Parathyroid adenoma (tissue), 2 donors: ENCODE measurements around the gene OSBPL2.

Experiments used
- H2AFZ ChIP-seq: fragments of 300-600 bp; sonication (generic); one replicate; pipeline ENCODE4 v1.7.0; 2017; ENCODE audit warnings: antibody characterized with exemption, mild to moderate bottlenecking
- H3K27ac ChIP-seq: fragments of 300-600 bp; sonication (generic); one replicate; pipeline ENCODE4 v1.7.0; 2017
- H3K27me3 ChIP-seq: fragments of 300-600 bp; sonication (generic); one replicate; pipeline ENCODE4 v1.7.0; 2017; ENCODE audit warnings: low read length; ENCODE audit not compliant: control insufficient read depth, insufficient read depth
- H3K36me3 ChIP-seq: fragments of 300-600 bp; sonication (generic); one replicate; pipeline ENCODE4 v1.7.0; 2017; ENCODE audit warnings: low read length; ENCODE audit not compliant: control insufficient read depth, insufficient read depth
- H3K4me1 ChIP-seq: fragments of 300-600 bp; sonication (generic); one replicate; pipeline ENCODE4 v1.7.0; 2017; ENCODE audit warnings: control low read depth
- H3K4me2 ChIP-seq: fragments of 300-600 bp; sonication (generic); one replicate; pipeline ENCODE4 v1.7.0; 2017; ENCODE audit warnings: low read length
- H3K4me3 ChIP-seq: fragments of 300-600 bp; sonication (generic); one replicate; pipeline ENCODE4 v1.7.0; 2017; ENCODE audit warnings: low read depth, low read length
- H3K79me2 ChIP-seq: fragments of 300-600 bp; sonication (generic); one replicate; pipeline ENCODE4 v1.7.0; 2017; ENCODE audit warnings: control low read depth
- H3K9ac ChIP-seq: fragments of 300-600 bp; sonication (generic); one replicate; pipeline ENCODE4 v1.7.0; 2017; ENCODE audit warnings: mild to moderate bottlenecking
- H3K9me3 ChIP-seq: fragments of 300-600 bp; sonication (generic); one replicate; pipeline ENCODE4 v1.7.0; 2017; ENCODE audit warnings: low read length; ENCODE audit not compliant: control insufficient read depth
- CTCF ChIP-seq: fragments of 300-600 bp; sonication (generic); IDR thresholded peaks from one replicate; pipeline ENCODE4 v1.7.0; 2017; ENCODE audit warnings: antibody characterized with exemption, mild to moderate bottlenecking
- donor health status: primary hyperparathyroidism.

OSBPL2 gene

DNA sequence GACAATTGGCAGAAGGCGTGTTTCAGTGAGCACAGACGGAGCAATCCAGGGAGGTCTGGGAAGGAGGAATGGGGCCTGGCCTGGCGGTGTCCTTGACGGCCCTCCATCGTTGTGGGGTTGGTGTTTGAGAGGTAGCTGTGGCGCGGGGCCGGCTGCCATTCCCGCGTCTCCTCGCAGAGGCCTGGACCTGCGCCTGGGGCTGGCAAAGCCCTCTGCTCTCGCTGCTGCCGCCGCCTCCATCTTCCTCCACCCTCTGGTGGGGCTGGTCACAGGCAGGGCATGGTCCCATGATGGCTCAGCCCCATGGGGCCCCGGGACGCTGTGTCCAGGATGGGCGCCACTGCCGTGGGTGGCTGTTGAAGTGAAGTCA, 7.6 kb downstream of the OSBPL2 start:
- Histone ChIP-seq H3K27me3 (no peaks in the 10 kb centered on the region), H3K4me2 (no peak overlapping the region), H3K36me3 (no peaks in the 10 kb centered on the region), H3K4me1 (peaks cover 23% of the 10 kb centered on the region), H3K27ac (no peak overlapping the region), H3K4me3 (no peak overlapping the region), H3K9ac (no peak overlapping the region), H2AFZ (no peak overlapping the region), H3K79me2 (peaks cover 74% of the 10 kb centered on the region), H3K9me3 (no peaks in the 10 kb centered on the region)
- TF ChIP-seq CTCF: no peak

GRCh38 chr20:62246431-62246830, 8.1 kb downstream of the OSBPL2 start:
- Histone ChIP-seq H3K9me3 (no peaks in the 10 kb centered on the region), H3K27ac (peak overlapping the region; percentile 52), H3K4me1 (peaks cover 23% of the 10 kb centered on the region), H3K79me2 (peaks cover 69% of the 10 kb centered on the region), H2AFZ (no peak overlapping the region), H3K36me3 (no peaks in the 10 kb centered on the region), H3K9ac (no peak overlapping the region), H3K27me3 (no peaks in the 10 kb centered on the region), H3K4me3 (no peak overlapping the region), H3K4me2 (no peak overlapping the region)
- no peak for TF ChIP-seq CTCF

DNA sequence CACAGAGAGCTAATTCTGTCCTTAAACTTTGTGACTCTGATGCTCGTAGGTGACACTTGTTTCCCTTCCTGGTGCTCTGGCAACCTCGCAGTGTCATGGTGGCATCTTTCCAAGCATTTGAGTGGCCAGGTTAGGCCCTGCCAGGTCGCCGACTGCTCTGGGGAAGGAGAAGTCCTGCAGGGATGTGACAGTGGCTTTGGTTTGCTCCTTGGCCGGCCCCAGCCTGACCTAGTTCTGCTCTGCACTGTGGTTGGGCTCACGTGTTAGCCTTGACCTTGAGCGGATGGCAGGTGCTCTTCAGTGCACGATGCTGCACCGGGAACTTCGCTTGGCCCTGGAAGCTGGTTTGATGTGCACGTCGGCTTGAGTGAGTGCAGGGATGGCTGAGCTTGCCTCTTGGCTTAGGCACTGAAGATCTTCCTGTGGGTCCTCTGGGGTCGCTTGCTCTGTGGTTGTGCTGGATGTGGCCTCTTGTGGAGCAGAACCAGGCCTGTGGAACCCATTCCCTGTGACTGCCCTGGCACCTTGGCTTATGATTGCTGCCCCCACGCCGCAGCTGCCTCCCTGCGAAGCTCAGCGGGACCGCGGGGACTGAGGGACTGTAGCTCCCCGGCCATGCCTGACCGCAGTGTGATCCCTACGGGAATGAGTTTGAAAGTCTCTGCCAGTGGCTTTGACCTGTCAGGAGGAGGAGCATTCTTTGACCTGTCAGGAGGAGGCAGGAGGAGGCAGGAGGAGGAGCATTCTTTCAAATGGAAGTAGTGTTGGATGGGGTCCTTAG, 8.7 kb downstream of the OSBPL2 start:
- Histone ChIP-seq H3K36me3 (no peaks in the 10 kb centered on the region), H3K9ac (no peak overlapping the region), H3K27ac (peak overlapping the region; percentile 52), H3K4me2 (peak overlapping the region; percentile 39), H3K79me2 (peaks cover 70% of the 10 kb centered on the region), H3K4me3 (no peak overlapping the region), H3K9me3 (no peaks in the 10 kb centered on the region), H2AFZ (no peak overlapping the region), H3K27me3 (no peaks in the 10 kb centered on the region), H3K4me1 (peaks cover 23% of the 10 kb centered on the region)
- TF ChIP-seq CTCF: no peak

DNA sequence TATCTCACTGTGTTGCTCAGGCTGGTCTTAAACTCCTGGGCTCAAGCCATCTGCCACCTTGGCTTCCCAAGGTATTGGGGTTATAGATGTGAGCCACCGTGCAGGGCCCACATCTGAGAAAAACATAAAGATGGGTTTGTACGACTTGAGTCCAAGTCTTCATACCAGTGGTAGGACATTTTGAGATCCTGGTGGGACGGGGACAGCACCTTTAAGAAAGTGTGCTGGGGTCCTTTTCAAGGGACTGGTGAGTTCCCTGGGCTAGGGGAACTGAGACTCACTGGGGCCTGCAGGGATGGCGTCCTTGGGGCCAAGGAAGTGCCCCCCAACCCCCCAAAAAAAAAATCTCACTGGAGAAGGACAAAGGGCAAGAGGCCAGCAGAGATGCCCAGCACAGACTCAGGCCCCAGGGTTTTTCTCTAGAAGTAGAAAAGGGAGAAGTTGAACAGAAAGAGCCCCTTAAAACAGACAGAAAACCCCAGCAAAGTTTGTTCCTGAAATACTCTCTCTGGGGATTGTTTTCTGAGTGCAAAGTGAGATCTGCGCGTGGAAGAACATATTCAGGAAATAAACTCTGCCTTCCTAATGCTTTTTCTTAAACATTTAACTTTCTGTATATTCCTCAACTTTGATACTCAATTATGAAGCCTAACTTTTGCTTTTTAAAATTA, 10.7 kb downstream of the OSBPL2 start:
- no peaks in the 10 kb centered on the region for H3K36me3 ChIP-seq
- no peaks in the 10 kb centered on the region for H3K9me3 ChIP-seq
- no peak overlapping the region for H3K9ac ChIP-seq
- no peak overlapping the region for H3K27ac ChIP-seq
- peaks cover 22% of the 10 kb centered on the region for H3K4me1 ChIP-seq
- H3K79me2 ChIP-seq: peaks cover 69% of the 10 kb centered on the region
- no peaks in the 10 kb centered on the region for H3K27me3 ChIP-seq
- H3K4me2 ChIP-seq: no peak overlapping the region
- no peak overlapping the region for H2AFZ ChIP-seq
- H3K4me3 ChIP-seq: no peak overlapping the region
- no peak for TF ChIP-seq CTCF
